22Rv1 (cell line): ENCODE data around the gene CMTR2.

Source experiments
- CTCF ChIP-seq: fragments of 450-650 bp; IDR thresholded peaks from 2 replicates; pipeline ENCODE4 v1.5.1; 2017; ENCODE audit warnings: mild to moderate bottlenecking
- ZFX ChIP-seq: fragments of 450-650 bp; IDR thresholded peaks from 2 replicates; pipeline ENCODE4 v1.6.1; 2017; ENCODE audit warnings: antibody characterized with exemption, borderline replicate concordance

DNA sequence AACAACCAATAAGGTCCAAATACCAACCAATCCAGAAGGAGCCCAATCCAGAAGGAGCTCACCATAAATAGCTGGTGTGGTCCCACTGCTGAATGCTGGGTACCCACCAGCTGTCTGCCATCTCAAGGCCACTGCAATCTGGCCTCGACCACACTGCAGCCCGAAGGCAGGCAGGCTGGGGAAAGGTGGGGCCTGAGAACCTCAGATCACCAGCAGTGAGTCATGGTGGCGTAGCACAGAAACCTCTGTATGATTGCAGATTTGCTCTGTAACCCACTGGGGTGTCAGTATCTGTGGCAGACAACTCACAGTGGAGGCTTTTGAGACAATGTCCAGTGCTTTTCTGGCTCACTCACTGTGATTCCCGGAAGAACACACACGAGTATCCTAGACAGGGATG lies 14.7 kb upstream of the CMTR2 start:
- no peak for TF ChIP-seq CTCF
- TF ChIP-seq ZFX, result no peak
